ENCODE measurements around the gene MARCO.

GRCh38 chr2:118982039-118982438 is 40.0 kb downstream of the MARCO start:
- TF ChIP-seq, protein P1, sequence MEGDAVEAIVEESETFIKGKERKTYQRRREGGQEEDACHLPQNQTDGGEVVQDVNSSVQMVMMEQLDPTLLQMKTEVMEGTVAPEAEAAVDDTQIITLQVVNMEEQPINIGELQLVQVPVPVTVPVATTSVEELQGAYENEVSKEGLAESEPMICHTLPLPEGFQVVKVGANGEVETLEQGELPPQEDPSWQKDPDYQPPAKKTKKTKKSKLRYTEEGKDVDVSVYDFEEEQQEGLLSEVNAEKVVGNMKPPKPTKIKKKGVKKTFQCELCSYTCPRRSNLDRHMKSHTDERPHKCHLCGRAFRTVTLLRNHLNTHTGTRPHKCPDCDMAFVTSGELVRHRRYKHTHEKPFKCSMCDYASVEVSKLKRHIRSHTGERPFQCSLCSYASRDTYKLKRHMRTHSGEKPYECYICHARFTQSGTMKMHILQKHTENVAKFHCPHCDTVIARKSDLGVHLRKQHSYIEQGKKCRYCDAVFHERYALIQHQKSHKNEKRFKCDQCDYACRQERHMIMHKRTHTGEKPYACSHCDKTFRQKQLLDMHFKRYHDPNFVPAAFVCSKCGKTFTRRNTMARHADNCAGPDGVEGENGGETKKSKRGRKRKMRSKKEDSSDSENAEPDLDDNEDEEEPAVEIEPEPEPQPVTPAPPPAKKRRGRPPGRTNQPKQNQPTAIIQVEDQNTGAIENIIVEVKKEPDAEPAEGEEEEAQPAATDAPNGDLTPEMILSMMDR (IDR thresholded peaks at IDR 0.05; ENCODE audit: low read depth, low read length): no peak
- TF ChIP-seq EZH2phosphoT487 (IDR thresholded peaks at IDR 0.05; ENCODE audit: low read depth): no peak

All from OCI-LY3 (cell line).